H9 (cell line): Measurements from ENCODE around the gene SPHKAP. TPM values are rescaled to one million over a fixed set of nuclear protein-coding genes. Genes with fewer than 3 reads are reported as not detected.

Source experiments
- DNase-seq: peaks from one replicate; pipeline ENCODE4 v3.0.0-alpha.2; 2017
- H2AFZ ChIP-seq: one replicate; pipeline ENCODE4 v1.6.1; 2013; ENCODE audit warnings: mild to moderate bottlenecking, low read length, control low read depth, moderate library complexity
- H2AK5ac ChIP-seq: 2 replicates; pipeline ENCODE4 v1.6.1; 2013; ENCODE audit warnings: low read length, control low read depth, mixed read lengths; ENCODE audit not compliant: insufficient read length
- H2BK120ac ChIP-seq: one replicate; pipeline ENCODE4 v1.6.1; 2013; ENCODE audit warnings: low read depth, mild to moderate bottlenecking, low read length, control low read depth, inconsistent platforms; ENCODE audit not compliant: poor library complexity, severe bottlenecking
- H2BK12ac ChIP-seq: 2 replicates; pipeline ENCODE4 v1.6.1; 2013; ENCODE audit warnings: low read length, control low read depth, mixed read lengths, low read depth; ENCODE audit not compliant: insufficient read length
- H2BK15ac ChIP-seq: 2 replicates; pipeline ENCODE4 v1.6.1; 2013; ENCODE audit warnings: low read depth, low read length, control low read depth
- H2BK20ac ChIP-seq: one replicate; pipeline ENCODE4 v1.6.1; 2013; ENCODE audit warnings: low read depth, mild to moderate bottlenecking, low read length, control low read depth, inconsistent platforms; ENCODE audit not compliant: poor library complexity, severe bottlenecking
- H2BK5ac ChIP-seq: 2 replicates; pipeline ENCODE4 v1.6.1; 2013; ENCODE audit warnings: low read length, control low read depth, mixed read lengths; ENCODE audit not compliant: insufficient read length
- H3K14ac ChIP-seq: 2 replicates; pipeline ENCODE4 v1.6.1; 2013; ENCODE audit warnings: low read length, control low read depth; ENCODE audit not compliant: insufficient read depth
- H3K18ac ChIP-seq: 2 replicates; pipeline ENCODE4 v1.6.1; 2013; ENCODE audit warnings: low read depth, mild to moderate bottlenecking, mixed read lengths, low read length, control low read depth; ENCODE audit not compliant: insufficient read length
- H3K23ac ChIP-seq: 2 replicates; pipeline ENCODE4 v1.6.1; 2013; ENCODE audit warnings: low read length, control low read depth, mixed read lengths, low read depth; ENCODE audit not compliant: insufficient read length
- H3K23me2 ChIP-seq: 2 replicates; pipeline ENCODE4 v1.6.1; 2013; ENCODE audit warnings: low read depth, mild to moderate bottlenecking, mixed read lengths, low read length, control low read depth; ENCODE audit not compliant: insufficient read length, poor library complexity, severe bottlenecking
- H3K27ac ChIP-seq: 2 replicates; pipeline ENCODE4 v1.5.1; 2013; ENCODE audit warnings: low read length, control low read depth, mixed read lengths, low read depth; ENCODE audit not compliant: insufficient read length
- H3K27me3 ChIP-seq: 2 replicates; pipeline ENCODE4 v1.6.1; 2013; ENCODE audit warnings: low read length, control low read depth, inconsistent platforms; ENCODE audit not compliant: insufficient read depth
- H3K4ac ChIP-seq: 2 replicates; pipeline ENCODE4 v1.6.1; 2013; ENCODE audit warnings: low read depth, mild to moderate bottlenecking, control low read depth, inconsistent platforms, low read length, moderate library complexity
- H3K4me1 ChIP-seq: 2 replicates; pipeline ENCODE4 v1.6.1; 2013; ENCODE audit warnings: low read length, control low read depth, inconsistent platforms; ENCODE audit not compliant: insufficient read depth
- H3K4me2 ChIP-seq: 2 replicates; pipeline ENCODE4 v1.6.1; 2013; ENCODE audit warnings: low read length, control low read depth, mixed read lengths; ENCODE audit not compliant: insufficient read length, insufficient read depth
- H3K56ac ChIP-seq: 2 replicates; pipeline ENCODE4 v1.6.1; 2013; ENCODE audit warnings: low read depth, mild to moderate bottlenecking, mixed read lengths, low read length, control low read depth; ENCODE audit not compliant: insufficient read length
- H3K79me1 ChIP-seq: 2 replicates; pipeline ENCODE4 v1.6.1; 2013; ENCODE audit warnings: low read depth, mild to moderate bottlenecking, moderate library complexity, low read length, control low read depth, inconsistent platforms; ENCODE audit not compliant: insufficient read depth, poor library complexity, severe bottlenecking
- H3K79me2 ChIP-seq: 2 replicates; pipeline ENCODE4 v1.6.1; 2013; ENCODE audit warnings: low read length, control low read depth, inconsistent platforms; ENCODE audit not compliant: insufficient read depth
- H3K9ac ChIP-seq: 2 replicates; pipeline ENCODE4 v1.6.1; 2013; ENCODE audit warnings: low read length, control low read depth, mixed read lengths; ENCODE audit not compliant: insufficient read length; ENCODE audit errors: extremely low read depth
- H3K9me3 ChIP-seq: one replicate; pipeline ENCODE4 v1.6.1; 2013; ENCODE audit warnings: low read depth, low read length, inconsistent platforms; ENCODE audit not compliant: control insufficient read depth
- H3T11ph ChIP-seq: one replicate; pipeline ENCODE4 v1.6.1; 2013; ENCODE audit warnings: mild to moderate bottlenecking, low read length, control low read depth, inconsistent platforms
- H4K20me1 ChIP-seq: one replicate; pipeline ENCODE4 v1.6.1; 2013; ENCODE audit not compliant: control insufficient read depth, insufficient read length, insufficient read depth
- H4K5ac ChIP-seq: 2 replicates; pipeline ENCODE4 v1.6.1; 2013; ENCODE audit warnings: low read depth, mild to moderate bottlenecking, mixed read lengths, low read length, control low read depth; ENCODE audit not compliant: insufficient read length
- H4K8ac ChIP-seq: replicated peaks from 2 replicates; pipeline ENCODE4 v1.6.1; 2013; ENCODE audit warnings: low read length, control low read depth, mixed read lengths, low read depth; ENCODE audit not compliant: insufficient read length
- H4K91ac ChIP-seq: 2 replicates; pipeline ENCODE4 v1.6.1; 2013; ENCODE audit warnings: low read depth, mild to moderate bottlenecking, moderate library complexity, mixed read lengths, low read length, control low read depth; ENCODE audit not compliant: insufficient read length
- H3K27ac Mint-ChIP-seq, 3 experiments: 2 replicates in 2 of 3; 3 replicates in 1 of 3; pipeline ENCODE4 v1.8.0; 2020 to 2021; ENCODE audit warnings: mixed read lengths in 3 of 3, mild to moderate bottlenecking in 1 of 3, moderate library complexity in 1 of 3
- H3K27me3 Mint-ChIP-seq: 2 replicates; pipeline ENCODE4 v1.8.0; 2021; ENCODE audit warnings: low read depth, mild to moderate bottlenecking, moderate library complexity, mixed read lengths
- H3K36me3 Mint-ChIP-seq, 3 experiments: 2 replicates in 2 of 3; 3 replicates in 1 of 3; pipeline ENCODE4 v1.8.0; 2020 to 2021; ENCODE audit warnings: low read depth in 3 of 3, mixed read lengths in 3 of 3; ENCODE audit not compliant: insufficient read depth in 1 of 3
- H3K4me1 Mint-ChIP-seq, 2 experiments: 2 replicates each; pipeline ENCODE4 v1.8.0; 2020; ENCODE audit warnings: mixed read lengths in 2 of 2
- H3K4me3 Mint-ChIP-seq, 2 experiments: 2 replicates in 1 of 2; 3 replicates in 1 of 2; pipeline ENCODE4 v1.8.0; 2020 to 2021; ENCODE audit warnings: mild to moderate bottlenecking in 2 of 2, mixed read lengths in 2 of 2, moderate library complexity in 1 of 2
- H3K9me3 Mint-ChIP-seq, 2 experiments: 2 replicates in 1 of 2; 3 replicates in 1 of 2; pipeline ENCODE4 v1.8.0; 2020; ENCODE audit warnings: mild to moderate bottlenecking in 2 of 2, mixed read lengths in 2 of 2, moderate library complexity in 1 of 2
- WGBS: extraction: QIAGEN DNeasy Blood & Tissue Kit; methylation state at CpG from one replicate; pipeline ENCODE4 v1.1.7; 2013; ENCODE audit warnings: missing lambda C conversion rate, low lambda C conversion rate, mixed read lengths; ENCODE audit not compliant: insufficient read length; ENCODE audit errors: extremely low coverage; 5-methylcytosine and 5-hydroxymethylcytosine counted together
- total RNA-seq: library from RNA; stranded (reverse); gene quantifications from 2 replicates; pipeline ENCODE4 v1.2.1, GENCODE V29; 2021
- TF ChIP-seq, protein P1 (sequence below): fragments of 200-600 bp; sonication (generic); conservative IDR thresholded peaks from 3 replicates; pipeline ENCODE4 v1.8.0; 2021; ENCODE audit warnings: antibody characterized with exemption, mild to moderate bottlenecking

SPHKAP gene
- total RNA-seq, 1 experiment from 2014 or later: not detected

DNA sequence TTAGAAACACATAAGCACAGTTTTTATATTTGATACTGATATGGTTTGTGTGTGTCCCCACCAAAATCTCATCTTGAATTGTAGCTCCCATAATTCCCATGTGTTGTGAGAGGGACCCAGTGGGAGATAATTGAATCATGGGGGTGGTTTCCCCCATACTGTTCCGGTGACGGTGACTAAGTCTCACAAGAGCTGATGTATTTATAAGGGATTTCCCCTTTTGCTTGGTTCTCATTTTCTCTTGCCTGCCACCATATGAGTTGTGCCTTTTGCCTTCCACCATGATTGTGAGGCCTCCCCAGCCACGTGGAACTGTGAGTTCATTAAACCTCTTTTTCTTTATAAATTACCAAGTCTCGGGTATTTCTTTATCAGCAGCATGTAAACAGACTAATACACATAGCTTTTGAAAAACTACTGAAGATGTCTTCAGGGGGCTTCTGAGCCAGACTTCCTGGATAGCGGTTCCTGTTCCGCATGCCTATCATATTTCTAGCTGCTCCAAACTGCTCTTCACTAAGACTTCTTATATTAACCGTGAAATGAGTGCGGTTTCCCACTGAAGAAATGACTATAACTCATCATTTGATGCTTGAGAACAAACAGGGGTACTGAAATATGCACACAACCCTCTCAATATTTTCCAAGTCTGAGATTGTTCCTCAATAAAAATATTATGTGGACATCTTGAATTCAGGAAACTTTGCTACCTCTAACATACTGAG, 75.8 kb downstream of the SPHKAP start:
- H3K79me1 ChIP-seq: no peaks in the 10 kb centered on the region
- H3K4me1 ChIP-seq: no peaks in the 10 kb centered on the region
- no peaks in the 10 kb centered on the region for H4K20me1 ChIP-seq
- Mint-ChIP-seq H3K27me3 (no peaks in the 10 kb centered on the region; the same call in 1 of the 2 replicates), H3K4me1 (no peaks in the 10 kb centered on the region), H3K36me3 (no peaks in the 10 kb centered on the region), H3K27ac (no peak overlapping the region), H3K4me3 (no peak overlapping the region), H3K9me3 (no peaks in the 10 kb centered on the region; a peak in 1 of 5 replicates)
- TF ChIP-seq, protein P1, sequence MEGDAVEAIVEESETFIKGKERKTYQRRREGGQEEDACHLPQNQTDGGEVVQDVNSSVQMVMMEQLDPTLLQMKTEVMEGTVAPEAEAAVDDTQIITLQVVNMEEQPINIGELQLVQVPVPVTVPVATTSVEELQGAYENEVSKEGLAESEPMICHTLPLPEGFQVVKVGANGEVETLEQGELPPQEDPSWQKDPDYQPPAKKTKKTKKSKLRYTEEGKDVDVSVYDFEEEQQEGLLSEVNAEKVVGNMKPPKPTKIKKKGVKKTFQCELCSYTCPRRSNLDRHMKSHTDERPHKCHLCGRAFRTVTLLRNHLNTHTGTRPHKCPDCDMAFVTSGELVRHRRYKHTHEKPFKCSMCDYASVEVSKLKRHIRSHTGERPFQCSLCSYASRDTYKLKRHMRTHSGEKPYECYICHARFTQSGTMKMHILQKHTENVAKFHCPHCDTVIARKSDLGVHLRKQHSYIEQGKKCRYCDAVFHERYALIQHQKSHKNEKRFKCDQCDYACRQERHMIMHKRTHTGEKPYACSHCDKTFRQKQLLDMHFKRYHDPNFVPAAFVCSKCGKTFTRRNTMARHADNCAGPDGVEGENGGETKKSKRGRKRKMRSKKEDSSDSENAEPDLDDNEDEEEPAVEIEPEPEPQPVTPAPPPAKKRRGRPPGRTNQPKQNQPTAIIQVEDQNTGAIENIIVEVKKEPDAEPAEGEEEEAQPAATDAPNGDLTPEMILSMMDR: no peak
- no peak overlapping the region for H2BK15ac ChIP-seq
- H3T11ph ChIP-seq: no peak overlapping the region
- no peak overlapping the region for H4K91ac ChIP-seq
- no peak for DNase-seq
- H3K27ac ChIP-seq: no peak overlapping the region
- H3K4me2 ChIP-seq: no peak overlapping the region
- H4K8ac ChIP-seq: no peak overlapping the region
- H4K5ac ChIP-seq: no peak overlapping the region
- H3K9ac ChIP-seq: no peak overlapping the region
- no peak overlapping the region for H3K23ac ChIP-seq
- no peak overlapping the region for H3K4ac ChIP-seq
- no peaks in the 10 kb centered on the region for H3K23me2 ChIP-seq
- H2AK5ac ChIP-seq: no peak overlapping the region
- no peak overlapping the region for H2BK12ac ChIP-seq
- no peak overlapping the region for H2AFZ ChIP-seq
- H2BK5ac ChIP-seq: no peak overlapping the region
- no peaks in the 10 kb centered on the region for H3K79me2 ChIP-seq
- no peak overlapping the region for H2BK120ac ChIP-seq
- no peaks in the 10 kb centered on the region for H3K9me3 ChIP-seq
- no peak overlapping the region for H3K14ac ChIP-seq
- H3K18ac ChIP-seq: no peak overlapping the region
- no peak overlapping the region for H3K56ac ChIP-seq
- WGBS: no CpG with 5 or more reads among the region's 8 CpGs
- H3K27me3 ChIP-seq: no peaks in the 10 kb centered on the region
- no peak overlapping the region for H2BK20ac ChIP-seq
